GM21367 (cell line): ENCODE measurements around the gene PRX.
"Not testable (repeated sequence)": the region's sequence is repeated elsewhere in the genome, so short reads cannot be mapped to it uniquely, and the experiment has no call there.

Source experiments
- ATAC-seq: cut with Tn5 transposase; IDR thresholded peaks from one replicate; pipeline ENCODE4 v1.9.1; 2021; ENCODE audit not compliant: unreplicated experiment

PRX gene, protein sequence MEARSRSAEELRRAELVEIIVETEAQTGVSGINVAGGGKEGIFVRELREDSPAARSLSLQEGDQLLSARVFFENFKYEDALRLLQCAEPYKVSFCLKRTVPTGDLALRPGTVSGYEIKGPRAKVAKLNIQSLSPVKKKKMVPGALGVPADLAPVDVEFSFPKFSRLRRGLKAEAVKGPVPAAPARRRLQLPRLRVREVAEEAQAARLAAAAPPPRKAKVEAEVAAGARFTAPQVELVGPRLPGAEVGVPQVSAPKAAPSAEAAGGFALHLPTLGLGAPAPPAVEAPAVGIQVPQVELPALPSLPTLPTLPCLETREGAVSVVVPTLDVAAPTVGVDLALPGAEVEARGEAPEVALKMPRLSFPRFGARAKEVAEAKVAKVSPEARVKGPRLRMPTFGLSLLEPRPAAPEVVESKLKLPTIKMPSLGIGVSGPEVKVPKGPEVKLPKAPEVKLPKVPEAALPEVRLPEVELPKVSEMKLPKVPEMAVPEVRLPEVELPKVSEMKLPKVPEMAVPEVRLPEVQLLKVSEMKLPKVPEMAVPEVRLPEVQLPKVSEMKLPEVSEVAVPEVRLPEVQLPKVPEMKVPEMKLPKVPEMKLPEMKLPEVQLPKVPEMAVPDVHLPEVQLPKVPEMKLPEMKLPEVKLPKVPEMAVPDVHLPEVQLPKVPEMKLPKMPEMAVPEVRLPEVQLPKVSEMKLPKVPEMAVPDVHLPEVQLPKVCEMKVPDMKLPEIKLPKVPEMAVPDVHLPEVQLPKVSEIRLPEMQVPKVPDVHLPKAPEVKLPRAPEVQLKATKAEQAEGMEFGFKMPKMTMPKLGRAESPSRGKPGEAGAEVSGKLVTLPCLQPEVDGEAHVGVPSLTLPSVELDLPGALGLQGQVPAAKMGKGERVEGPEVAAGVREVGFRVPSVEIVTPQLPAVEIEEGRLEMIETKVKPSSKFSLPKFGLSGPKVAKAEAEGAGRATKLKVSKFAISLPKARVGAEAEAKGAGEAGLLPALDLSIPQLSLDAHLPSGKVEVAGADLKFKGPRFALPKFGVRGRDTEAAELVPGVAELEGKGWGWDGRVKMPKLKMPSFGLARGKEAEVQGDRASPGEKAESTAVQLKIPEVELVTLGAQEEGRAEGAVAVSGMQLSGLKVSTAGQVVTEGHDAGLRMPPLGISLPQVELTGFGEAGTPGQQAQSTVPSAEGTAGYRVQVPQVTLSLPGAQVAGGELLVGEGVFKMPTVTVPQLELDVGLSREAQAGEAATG (N-terminal part only)

DNA sequence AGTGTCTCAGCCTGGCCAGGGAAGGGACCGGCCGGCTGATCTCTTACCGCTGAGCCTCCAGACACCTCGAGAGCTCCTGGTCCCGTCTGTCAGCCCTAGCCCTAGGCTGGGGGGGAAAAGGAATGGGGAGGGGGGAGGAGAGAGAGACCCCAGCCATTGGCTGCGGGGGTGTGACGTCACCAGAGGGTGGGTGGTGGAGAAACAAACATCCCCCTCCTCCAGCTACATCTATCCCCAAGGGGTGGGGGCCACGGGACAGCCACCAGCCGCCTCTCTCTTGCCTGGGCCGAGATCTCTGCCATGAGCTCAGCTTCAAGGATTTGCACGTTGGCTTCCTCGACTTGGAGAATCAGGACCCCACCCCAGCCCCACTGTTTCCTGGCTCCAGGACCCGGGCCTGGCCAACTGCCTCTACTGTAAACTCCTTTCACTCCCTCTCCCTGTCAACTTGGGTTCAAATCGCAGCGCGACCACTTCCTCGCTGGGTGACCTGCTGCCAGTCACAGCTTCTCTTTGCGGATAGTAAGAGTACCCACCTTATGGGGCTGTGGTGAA lies at the start of gene PRX:
Gene PRX (minus strand): TSS at position 88 of the 555 bp plus-strand sequence. CDS start 5,446 bp downstream, outside the sequence.
- ATAC-seq: no peak

DNA sequence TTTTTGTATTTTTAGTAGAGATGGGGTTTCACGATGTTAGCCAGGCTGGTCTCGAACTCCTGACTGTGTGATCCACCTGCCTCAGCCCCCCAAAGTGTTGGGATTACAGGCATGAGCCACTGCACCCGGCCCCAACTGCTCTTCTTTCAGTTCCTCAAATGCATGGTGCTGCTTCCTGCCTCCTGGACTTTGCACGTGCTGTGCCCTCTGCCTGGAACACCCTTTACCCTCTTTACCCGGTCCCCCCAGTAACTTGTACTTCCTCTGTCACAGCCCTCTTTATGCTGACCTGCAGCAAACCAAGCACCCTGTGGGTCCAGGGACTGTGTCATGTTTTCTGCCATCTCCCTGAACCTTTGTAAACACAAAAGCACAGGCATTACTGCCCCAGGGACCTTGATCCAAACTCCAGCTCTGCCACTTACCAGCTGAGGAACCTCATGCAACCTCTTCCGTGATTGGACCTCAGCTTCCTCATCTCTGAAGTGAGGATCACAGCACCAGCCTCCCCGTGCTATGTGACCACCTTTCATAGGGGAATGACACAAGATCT lies 48.6 kb upstream of the PRX start:
- no peak for ATAC-seq

DNA sequence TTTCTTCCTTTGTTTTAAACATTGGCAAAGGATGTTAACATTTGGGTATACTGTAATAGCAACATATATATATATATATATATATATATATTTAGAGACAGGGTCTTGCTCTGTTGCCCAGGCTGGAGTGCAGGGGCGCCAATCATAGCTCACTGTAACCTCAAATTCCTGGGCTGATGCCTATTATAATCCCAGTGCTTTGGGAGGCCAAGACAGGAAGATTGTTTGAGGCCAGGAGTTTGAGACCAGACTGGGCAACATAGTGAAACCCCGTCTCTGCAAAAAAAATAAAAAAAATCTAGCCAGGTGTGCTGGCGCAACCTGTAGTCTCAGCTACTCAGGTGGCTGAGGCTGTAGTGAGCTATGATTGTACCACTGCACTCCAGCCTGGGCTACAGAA lies 47.0 kb upstream of the PRX start:
- ATAC-seq: no peak

DNA sequence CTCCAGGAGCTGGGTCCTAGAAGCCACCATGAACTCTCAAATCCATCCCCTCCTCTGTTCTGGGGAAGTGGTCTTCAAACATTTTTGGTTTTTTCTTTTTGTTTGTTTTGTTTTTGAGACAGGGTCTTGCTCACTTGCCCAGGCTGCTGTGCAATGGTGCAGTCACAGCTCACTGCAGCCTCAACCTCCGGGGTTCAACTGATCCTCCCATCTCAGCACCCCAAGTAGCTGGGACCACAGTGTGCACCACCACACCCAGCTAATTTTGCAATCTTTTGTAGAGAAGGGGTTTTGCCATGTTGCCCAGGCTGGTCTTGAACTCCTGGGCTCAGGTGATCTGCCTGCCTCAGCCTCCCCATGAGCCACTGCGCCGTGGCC lies 45.4 kb upstream of the PRX start:
- ATAC-seq: no peak

DNA sequence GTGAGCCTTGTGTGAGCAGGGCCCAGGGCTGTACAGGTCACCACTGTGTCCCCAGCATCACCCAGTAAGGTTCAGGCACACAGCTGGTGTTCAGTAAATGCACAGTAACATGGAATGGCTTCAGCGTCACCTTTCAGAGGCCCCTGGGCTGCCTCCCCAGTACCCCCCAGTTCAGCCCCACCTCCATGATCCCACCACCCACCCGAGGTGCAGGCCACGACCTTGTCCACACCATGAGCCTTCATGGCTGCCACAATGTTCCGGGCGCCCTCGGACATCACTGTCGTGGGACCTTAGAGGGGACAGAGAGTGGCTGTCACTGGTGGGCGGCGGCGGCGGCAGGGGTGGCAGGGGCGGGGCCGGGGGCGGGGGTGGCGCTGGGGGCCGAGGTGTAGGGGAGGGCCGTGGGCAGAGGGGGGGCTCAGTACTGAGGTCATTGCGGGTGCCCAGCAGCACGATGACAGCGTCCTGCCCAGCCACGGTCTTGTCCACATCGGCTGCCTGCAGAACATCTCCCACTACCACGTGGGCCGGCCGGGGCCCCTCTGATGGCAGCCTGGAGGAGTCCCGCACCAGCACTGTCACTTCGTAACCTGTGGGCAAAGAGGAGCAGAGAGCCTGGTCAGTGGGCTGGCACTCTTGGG lies 44.9 kb upstream of the PRX start:
- no peak for ATAC-seq

DNA sequence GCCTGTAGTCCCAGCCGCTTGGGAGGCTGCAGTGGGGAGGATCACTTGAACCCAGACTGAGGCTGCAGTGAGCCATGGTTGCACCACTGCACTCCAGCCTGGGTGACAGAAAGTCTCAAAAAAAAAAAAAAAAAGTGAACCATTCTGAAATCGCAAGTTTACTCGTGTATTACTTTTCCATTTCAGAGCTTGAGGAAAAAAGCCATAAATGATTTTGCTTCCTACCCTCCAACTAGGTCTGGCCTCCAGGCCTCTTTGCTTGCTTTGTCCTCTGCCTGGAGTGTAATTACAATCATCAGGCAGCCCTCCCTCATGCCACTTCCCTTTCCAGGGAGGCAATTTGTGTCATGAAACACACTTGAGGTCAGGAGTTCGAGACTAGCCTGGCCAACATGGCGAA lies 43.9 kb upstream of the PRX start:
- ATAC-seq: no peak

DNA sequence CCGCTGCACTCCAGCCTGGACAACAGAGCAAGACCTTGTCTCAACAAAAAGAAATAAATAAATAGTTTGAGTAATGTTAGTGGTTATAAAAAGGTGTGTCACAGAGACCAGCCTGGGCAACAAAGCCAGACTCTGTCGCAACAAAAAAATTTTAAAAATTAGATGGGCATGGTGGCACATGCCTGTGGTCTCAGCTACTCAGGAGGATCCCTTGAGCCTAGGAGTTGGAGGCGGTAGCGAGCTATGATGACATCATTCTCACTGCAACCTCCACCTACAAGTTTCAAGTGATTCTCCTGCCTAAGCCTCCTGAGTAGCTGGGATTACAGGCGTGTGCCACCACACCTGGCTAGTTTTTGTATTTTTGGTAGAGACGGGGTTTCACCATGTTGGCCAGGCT lies 40.8 kb upstream of the PRX start:
- not testable (repeated sequence) for ATAC-seq

DNA sequence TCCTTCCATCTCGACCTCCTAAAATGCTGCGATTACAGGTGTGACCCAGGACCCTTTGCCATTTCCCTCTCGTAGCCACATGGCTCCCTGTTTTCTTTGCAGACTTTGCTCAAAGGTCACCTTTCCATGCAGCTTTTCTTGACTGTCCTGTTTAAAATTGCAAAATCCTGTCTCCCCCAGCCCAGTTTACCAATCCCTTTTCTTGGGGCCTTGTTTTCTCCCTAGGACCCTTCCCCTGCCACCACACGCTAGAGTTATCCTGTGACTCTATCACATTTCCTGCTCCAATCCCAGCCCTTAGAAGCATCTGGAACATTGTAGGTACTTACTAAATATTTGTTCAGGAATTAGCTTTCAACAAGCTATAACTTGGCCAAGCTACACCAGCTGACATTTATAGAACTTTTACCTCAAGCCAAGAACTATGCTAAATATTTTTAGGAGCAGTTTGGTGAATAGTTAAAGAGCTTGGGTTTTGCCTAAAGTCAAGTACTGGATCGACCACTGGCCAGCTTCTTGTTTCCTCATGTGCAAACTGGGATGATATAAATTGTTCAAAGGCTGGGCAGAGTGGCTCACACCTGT lies 40.1 kb upstream of the PRX start:
- no peak for ATAC-seq

DNA sequence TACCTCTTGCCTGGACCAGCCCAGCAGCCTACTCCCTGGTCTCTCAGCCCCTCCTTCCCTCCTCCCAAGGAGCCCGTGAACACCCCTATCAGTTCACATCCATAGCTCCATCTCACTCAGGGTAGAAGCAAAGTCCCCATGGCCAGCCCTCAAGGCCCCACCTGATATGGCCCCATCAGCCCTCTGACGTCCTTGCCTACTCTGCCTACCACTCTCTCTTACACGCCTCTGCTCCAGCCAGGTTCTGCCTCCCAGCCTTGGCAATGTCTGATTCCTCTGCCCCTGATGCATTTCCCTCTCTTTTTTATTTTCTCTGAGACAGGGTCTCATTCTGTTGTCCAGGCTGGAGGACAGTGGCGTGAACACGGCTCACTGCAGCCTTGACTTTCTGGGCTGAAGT lies 38.8 kb upstream of the PRX start:
- ATAC-seq: no peak

DNA sequence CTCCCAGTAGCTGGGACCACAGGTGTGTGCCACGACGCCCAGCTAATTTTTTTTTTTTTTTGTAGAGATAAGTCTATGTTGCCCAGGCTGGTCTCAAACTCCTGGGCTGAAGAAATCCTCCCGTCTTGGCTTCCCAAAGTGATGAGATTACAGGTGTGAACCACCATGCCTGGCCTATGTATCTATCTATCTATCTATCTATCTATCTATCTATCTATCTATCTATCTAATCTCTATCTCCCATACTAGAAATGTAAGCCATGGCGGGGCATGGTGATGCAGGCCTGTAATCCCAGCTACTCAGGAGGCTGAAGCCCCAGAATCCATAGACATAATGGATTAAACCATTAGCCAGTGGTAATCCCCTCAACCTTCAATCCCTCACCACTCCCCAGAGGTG lies 37.5 kb upstream of the PRX start:
- no peak for ATAC-seq

DNA sequence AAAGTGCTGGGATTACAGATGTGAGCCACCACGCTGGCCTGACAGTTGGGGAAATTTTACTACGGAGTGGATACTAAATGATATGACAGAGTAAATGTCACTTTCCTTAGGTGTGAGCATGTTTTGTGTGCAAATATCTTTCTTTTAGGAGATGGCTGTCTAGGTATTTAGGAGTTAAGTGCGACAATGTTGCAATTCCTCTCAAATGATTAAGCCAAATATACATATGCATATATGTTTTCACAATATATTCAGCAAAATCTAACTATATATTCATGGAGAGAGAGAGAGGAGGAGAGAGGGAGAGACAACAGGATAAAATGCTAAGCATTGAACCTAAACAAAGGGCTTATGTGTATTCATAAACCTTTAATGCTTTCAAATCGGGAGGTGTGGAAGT lies 36.3 kb upstream of the PRX start:
- no peak for ATAC-seq

DNA sequence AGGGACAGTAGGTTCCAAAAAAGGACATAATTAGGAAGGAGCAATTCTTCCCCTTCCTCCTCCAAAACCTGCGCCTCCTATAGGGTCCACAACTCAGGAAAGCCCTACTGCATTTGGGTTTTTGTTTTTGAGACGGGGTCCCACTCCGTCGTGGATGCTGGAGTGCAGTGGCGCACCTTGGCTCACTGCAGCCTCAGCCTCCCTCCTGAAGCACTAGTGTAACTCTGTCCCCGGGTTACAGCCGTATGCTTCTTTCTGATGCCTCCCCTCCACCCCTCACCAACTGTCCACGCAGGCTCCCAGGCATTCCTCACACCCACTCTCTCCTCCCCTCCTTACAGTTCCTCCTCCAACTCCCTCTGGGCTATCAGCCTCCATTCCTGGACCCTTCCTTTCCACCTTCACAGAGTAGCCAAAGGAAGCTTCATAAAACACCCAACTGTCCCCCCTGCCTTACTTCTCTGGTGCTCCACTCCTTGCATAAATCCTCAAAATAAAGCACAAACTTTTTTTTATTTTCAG lies 33.1 kb upstream of the PRX start:
- ATAC-seq: no peak

DNA sequence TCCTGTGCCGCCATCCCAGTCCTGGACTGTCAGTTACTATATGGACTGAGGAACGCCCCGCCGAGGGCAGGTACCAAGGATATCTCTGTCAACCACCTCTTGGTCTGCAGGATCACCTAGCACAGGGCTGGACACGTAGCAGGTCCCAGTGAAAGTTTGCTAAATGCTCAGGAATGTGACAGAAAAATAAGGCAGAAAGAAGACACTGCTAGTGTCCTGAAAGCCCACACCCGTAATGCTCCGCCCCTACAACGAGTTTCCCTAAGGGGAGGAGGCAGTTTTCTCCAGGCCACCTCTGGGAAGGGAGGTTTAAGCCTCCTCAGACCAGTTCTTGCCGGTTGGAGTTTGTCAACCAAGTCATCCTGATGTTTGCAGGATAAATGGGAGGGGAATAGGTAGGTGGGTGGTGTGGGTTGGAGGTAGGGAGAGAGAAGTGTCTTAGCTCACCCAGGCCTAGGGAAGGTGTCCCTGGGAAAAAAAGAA lies 32.6 kb upstream of the PRX start:
- ATAC-seq: no peak

DNA sequence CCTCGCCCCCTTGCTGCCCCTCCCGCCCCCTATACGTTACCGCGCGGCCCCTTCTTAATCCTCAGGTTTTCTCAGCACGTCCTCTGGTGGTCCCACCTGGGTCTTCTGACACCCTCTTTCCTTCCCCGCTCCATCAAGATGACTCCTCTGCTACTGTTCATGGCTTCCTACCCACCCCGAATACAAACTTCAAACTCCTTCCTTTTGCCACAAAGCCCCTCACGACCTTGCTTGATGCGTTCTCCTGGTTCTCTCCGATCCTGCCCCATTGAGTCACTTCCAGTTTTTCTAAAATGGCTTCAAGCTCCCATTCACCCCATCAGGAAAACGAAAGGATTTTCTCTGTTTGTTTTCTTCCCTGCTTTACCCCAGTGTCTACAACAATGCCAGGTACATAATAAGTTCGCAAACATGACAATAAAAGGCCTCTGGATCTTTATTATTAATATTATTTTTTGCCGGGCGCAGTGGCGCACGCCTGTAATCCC lies 31.7 kb upstream of the PRX start:
- no peak for ATAC-seq

DNA sequence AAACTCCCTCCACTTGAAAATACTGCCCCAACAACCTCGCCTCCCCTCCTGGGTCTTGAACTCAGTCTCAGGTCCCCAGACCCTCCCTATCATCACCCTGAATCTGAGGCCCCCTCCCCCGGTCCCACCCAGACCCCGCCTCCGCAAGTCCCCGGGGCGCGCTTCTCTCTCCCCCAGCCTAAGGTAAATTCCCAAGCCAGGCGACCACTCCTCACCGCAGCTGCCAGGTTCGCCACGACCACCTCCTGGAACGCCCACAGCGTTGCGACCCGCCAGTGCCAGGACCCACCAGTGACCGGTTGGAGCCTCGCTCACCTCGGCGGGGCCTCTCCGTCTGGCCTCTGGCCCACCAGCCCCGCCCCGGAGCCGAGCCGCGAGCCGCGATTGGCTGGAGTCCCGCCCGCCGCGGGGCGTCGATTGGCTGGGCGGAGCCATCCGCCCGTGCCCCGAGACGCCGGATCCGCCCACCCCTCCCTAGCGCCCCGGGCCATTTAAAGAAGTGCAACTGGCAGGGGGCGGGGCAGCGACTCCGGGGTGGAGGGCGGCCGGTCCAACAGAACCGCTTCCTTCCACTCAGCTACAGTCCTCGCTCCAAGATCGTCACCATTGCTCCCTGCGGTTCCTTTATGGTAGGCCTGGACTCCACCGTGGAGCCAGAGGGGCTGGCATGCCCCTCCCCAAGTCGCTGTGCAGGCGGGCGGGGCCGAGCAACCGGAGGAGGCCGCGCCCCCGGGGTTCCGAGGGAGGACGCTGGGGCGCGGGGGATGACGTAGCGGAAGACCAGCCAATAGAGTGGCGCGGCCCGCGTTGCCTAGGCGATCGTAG lies 31.0 kb upstream of the PRX start, which contains the start of gene SERTAD3:
Gene SERTAD3 (minus strand): TSS at position 336 of the 825 bp plus-strand sequence. CDS start 2,255 bp downstream, outside the sequence.
- peak; percentile 50 for ATAC-seq

DNA sequence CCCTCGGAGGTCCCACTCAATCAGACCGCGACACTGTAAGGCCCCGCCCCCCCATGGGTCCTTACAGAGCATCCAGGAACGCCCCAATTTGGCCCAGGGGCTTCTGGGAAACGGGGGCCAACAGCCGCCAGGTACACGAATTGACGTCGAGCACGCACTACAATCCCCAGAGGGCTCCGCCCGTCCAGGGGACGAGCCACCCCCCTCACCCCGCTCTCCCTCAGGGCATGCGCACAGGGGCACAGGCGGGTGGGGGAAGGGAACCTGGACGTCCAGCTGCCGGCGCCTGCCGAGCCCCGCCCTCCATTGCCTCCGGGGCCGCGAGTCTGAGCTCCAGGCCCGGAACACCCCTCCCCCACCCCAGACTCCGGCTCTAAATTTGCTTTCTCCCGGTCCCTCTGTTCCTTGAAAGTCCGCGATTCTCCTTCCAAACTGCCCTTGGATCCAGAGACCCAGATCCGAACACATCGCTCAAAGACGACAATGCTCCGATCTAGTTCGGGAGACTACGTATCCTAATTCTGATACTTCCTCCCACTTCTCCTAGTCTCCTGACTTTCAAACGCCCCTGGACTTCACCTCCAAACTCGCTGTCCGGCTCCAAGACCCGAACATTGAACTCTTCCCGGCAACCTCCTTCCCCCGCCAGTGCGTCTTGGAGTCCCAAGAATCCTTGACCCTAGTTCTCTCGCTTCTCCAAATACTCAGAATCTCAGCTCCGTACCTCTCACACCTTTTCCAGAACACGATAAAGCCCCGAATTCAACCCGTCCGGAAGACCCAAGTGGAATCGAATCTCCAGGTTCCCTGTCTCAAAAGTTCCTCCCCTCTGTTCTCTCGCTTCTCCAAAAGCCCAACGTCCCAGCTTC lies 30.2 kb upstream of the PRX start:
- ATAC-seq: peak; percentile 62

DNA sequence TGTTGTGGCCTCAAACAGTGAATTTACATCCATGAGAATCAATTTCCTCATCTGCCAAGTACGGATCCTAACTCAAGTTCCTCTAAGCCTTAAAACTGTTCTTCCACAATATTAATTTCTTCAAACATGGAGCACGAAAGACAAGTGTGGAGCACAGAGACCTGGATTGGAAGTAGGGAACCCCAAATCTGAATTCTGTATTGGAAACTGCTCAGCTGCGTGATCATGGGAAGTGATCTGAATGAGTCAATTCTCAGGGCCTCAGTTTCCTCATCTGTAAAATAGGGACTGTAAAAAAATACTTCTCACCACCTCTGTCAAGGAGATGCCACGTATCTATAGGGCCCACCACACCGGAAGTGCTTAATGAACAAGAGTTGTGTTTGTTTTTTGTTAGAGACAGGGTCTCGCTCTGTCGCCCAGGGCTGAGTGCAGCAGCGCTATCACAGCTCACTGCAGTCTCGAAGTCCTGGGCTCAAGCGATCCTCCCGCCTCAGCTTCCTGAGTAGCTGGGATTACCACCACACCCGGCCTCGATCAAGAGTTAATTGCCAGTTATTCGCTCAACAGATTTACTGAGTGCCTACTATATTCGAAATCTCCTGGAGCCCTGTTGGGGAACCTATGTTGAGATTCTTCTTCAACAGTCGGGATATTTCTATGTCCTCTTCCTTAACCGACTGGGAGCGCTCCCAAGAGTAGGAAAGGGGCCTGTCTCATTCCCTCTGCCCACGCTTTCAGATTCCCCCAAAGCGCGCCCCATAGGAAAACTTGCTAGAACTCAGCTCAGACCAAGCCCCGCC lies 29.4 kb upstream of the PRX start:
- no peak for ATAC-seq
